A673 (cell line): ENCODE results near the gene C2orf92. TPM values are rescaled to one million over a fixed set of nuclear protein-coding genes. Genes with fewer than 3 reads are reported as not detected.

Source experiments
- BruUV-seq: library from RNA; stranded (reverse); fragments of 400-500 nt; replicated peaks from 2 replicates; lab custom pipeline; 2021; lab: Mats Ljungman, UMichigan
- CTCF ChIA-PET: fragments of 300-600 bp; sonication (Branson Sonifier 250); formaldehyde crosslinking; loops from one replicate; lab custom pipeline; 2022; ENCODE audit warnings: antibody characterized with exemption; lab: Charles Lee
- POLR2A ChIA-PET: fragments of 300-600 bp; sonication (Branson Sonifier 250); formaldehyde crosslinking; loops from one replicate; lab custom pipeline; 2022; ENCODE audit warnings: antibody characterized with exemption; ENCODE audit not compliant: low non-redundant PET; lab: Charles Lee
- DNase-seq: peaks from one replicate; pipeline ENCODE4 v3.0.0-alpha.2; 2015; ENCODE audit warnings: low spot score
- H3K27ac ChIP-seq: fragments of 200-600 bp; sonication (generic); 2 replicates; pipeline ENCODE4 v1.5.1; 2016; ENCODE audit warnings: mixed run types, low read depth, mild to moderate bottlenecking, mixed read lengths, antibody characterized with exemption, low read length; ENCODE audit not compliant: poor library complexity, severe bottlenecking
- H3K27me3 ChIP-seq: fragments of 200-600 bp; sonication (generic); replicated peaks from 2 replicates; pipeline ENCODE4 v1.6.1; 2017; ENCODE audit warnings: mixed run types, low read depth, mild to moderate bottlenecking, mixed read lengths, antibody characterized with exemption, low read length; ENCODE audit not compliant: insufficient read depth, poor library complexity
- H3K36me3 ChIP-seq: fragments of 200-600 bp; sonication (generic); 2 replicates; pipeline ENCODE4 v1.6.1; 2016; ENCODE audit warnings: mixed run types, mild to moderate bottlenecking, mixed read lengths, antibody characterized with exemption, low read length; ENCODE audit not compliant: insufficient read depth, poor library complexity, severe bottlenecking
- H3K4me1 ChIP-seq: fragments of 200-600 bp; sonication (generic); 2 replicates; pipeline ENCODE4 v1.6.1; 2017; ENCODE audit warnings: mixed run types, mild to moderate bottlenecking, mixed read lengths, antibody characterized with exemption, low read length; ENCODE audit not compliant: insufficient read depth, poor library complexity, severe bottlenecking
- H3K4me3 ChIP-seq: fragments of 200-600 bp; sonication (generic); 2 replicates; pipeline ENCODE4 v1.5.1; 2016; ENCODE audit warnings: low read depth, mixed run types, mild to moderate bottlenecking, mixed read lengths, low read length; ENCODE audit not compliant: poor library complexity, severe bottlenecking
- H3K9me3 ChIP-seq: fragments of 200-600 bp; sonication (generic); 2 replicates; pipeline ENCODE4 v1.6.1; 2016; ENCODE audit warnings: mixed run types, low read depth, mild to moderate bottlenecking, mixed read lengths, antibody characterized with exemption, low read length; ENCODE audit not compliant: poor library complexity, severe bottlenecking
- CTCF ChIP-seq: fragments of 300-800, 200-600 bp; sonication (generic); conservative IDR thresholded peaks from 2 replicates; pipeline ENCODE4 v1.5.1; 2017; ENCODE audit warnings: low read depth, mild to moderate bottlenecking, antibody characterized with exemption, low read length, moderate library complexity, mixed read lengths
- EZH2 ChIP-seq: fragments of 200-600 bp; sonication (generic); IDR thresholded peaks from 2 replicates; pipeline ENCODE4 v1.6.1; 2017; ENCODE audit warnings: borderline replicate concordance, low read depth, mild to moderate bottlenecking, mixed read lengths, antibody characterized with exemption, low read length; ENCODE audit not compliant: poor library complexity, severe bottlenecking
- intact Hi-C: fragments of 100-400 bp; cut with micrococcal nuclease; formaldehyde crosslinking; loops from one replicate; pipeline ENCODE4 v1.10.0; 2022; ENCODE audit not compliant: unreplicated experiment
- total RNA-seq: library from RNA; stranded (reverse); gene quantifications from 2 replicates; pipeline ENCODE4 v1.2.3, GENCODE V29; 2021

C2orf92 gene
- total RNA-seq, 1 experiment from 2014 or later: 3.7 TPM

- POLR2A ChIA-PET: no interaction called here
Measured at GRCh38 chr2:97695744-97696143, 26.2 kb downstream of the C2orf92 start.

GRCh38 chr2:97697252-97698235, 28.0 kb downstream of the C2orf92 start:
- TF ChIP-seq CTCF (peak; percentile 92), EZH2 (no peak)
- Histone ChIP-seq H3K4me1 (peaks cover 13% of the 10 kb centered on the region), H3K4me3 (no peak overlapping the region), H3K27ac (no peak overlapping the region), H3K27me3 (no peaks in the 10 kb centered on the region), H3K36me3 (no peaks in the 10 kb centered on the region), H3K9me3 (no peaks in the 10 kb centered on the region)
- no TSS peak for BruUV-seq
- peak; percentile 85 for DNase-seq
- CTCF ChIA-PET: interaction anchor here (0.5 to 3.6 kb wide), 6 partner anchors 30 to 107 kb away, joined by 4 to 20 read pairs (median 6); partner anchors contain the start of genes ACTR1B, ANKRD36B and COX5B
- POLR2A ChIA-PET: no interaction called here
- intact Hi-C loops: loop anchor here (1.0 to 2.0 kb wide), 2 partner anchors 33 to 107 kb away; partner anchors contain the start of gene ACTR1B

More at GRCh38 chr2:97695744-97696143, 26.2 kb downstream of the C2orf92 start:
- intact Hi-C loops: loop anchor here (2.0 kb wide), 1 partner anchor 31 kb away; the partner anchor contains the start of gene ACTR1B
- no peak for DNase-seq
- no TSS peak for BruUV-seq
- CTCF ChIA-PET: interaction anchor here (3.6 kb wide), 1 partner anchor 105 kb away, joined by 20 read pairs; the partner anchor contains the start of gene ANKRD36B
- H3K27me3 ChIP-seq: no peaks in the 10 kb centered on the region
- TF ChIP-seq EZH2 (no peak), CTCF (no peak)
- H3K9me3 ChIP-seq: no peaks in the 10 kb centered on the region
- no peak overlapping the region for H3K4me3 ChIP-seq
- peaks cover 4% of the 10 kb centered on the region for H3K4me1 ChIP-seq
- no peaks in the 10 kb centered on the region for H3K36me3 ChIP-seq
- H3K27ac ChIP-seq: no peak overlapping the region

- no peak overlapping the region for H3K4me3 ChIP-seq
- no TSS peak for BruUV-seq
- H3K27ac ChIP-seq: no peak overlapping the region
- intact Hi-C loops: no loop called here
- no peaks in the 10 kb centered on the region for H3K9me3 ChIP-seq
- no peak for DNase-seq
- H3K36me3 ChIP-seq: no peaks in the 10 kb centered on the region
- CTCF ChIA-PET: interaction anchor here (0.5 to 3.6 kb wide), 2 partner anchors 31 to 108 kb away, joined by 4 to 20 read pairs; partner anchors contain the start of gene ANKRD36B
- no peak for TF ChIP-seq CTCF
- no peak for TF ChIP-seq EZH2
- H3K27me3 ChIP-seq: no peaks in the 10 kb centered on the region
- peaks cover 17% of the 10 kb centered on the region for H3K4me1 ChIP-seq
- POLR2A ChIA-PET: no interaction called here
Measured at GRCh38 chr2:97698530-97698929, 29.0 kb downstream of the C2orf92 start.
